ENCODE measurements around the gene PIGS. TPM values are rescaled to one million over a fixed set of nuclear protein-coding genes. Genes with fewer than 3 reads are reported as not detected.

Gene PIGS
- total RNA-seq, 4 donors from 2014 or later = 31.7 to 66.7 (median 42.5) TPM

DNA sequence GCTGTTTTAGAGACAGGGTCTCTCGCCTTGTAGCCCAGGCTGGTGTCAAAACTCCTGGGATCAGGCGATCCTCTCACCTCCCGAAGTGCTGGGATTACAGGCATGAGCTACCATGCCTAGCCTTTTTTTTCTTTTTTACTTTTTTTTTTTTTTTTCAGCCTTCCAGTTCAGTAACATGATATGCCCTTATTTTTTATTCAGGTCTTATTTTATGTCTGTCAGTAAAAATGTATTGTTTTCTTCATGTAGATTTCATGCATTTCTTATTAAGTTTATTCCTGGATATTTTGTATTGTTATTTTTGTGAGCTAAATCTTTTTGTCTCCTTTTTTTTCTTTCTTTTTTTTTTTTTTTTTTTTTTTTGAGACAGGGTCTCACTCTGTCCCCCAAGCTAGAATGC lies 67.9 kb downstream of the PIGS start:
- TF ChIP-seq CTCF (IDR thresholded peaks at IDR 0.05) (no peak), POLR2A (IDR thresholded peaks at IDR 0.05) (no peak)
- no peak for DNase-seq
- intact Hi-C loops (cut with DNase I) = no loop called here
- H3K4me3 ChIP-seq = no peak overlapping the region
- no peaks in the 10 kb centered on the region for H3K36me3 ChIP-seq
- no peaks in the 10 kb centered on the region for H3K9me3 ChIP-seq
- 55 to 86% methylated on average over 3 of the region's 3 CpGs for WGBS, 2 donors
- peaks cover 17 to 69% (median 20%) of the 10 kb centered on the region in 3 donors for H3K4me1 ChIP-seq
- peaks cover 0 to 29% (median 0%) of the 10 kb centered on the region in 4 donors for H3K27me3 ChIP-seq
- no peak overlapping the region for H3K27ac ChIP-seq

Other genes with a start within 250 kb of the PIGS start
- gene IFT20, start 236.1 kb downstream of the PIGS start, total RNA-seq = 10 to 100 TPM in 3 of 4 donors, 1 to 10 TPM in 1; 8.5 to 31.5 (median 17.1) TPM
- gene TNFAIP1, start 235.8 kb downstream of the PIGS start, total RNA-seq = 10 to 100 TPM; 24.6 to 38.5 (median 30.4) TPM
- 100 to 1,000 TPM in 1 of 4 donors, 10 to 100 TPM in 3; 66.8 to 102 (median 90.9) TPM for gene POLDIP2, start 214.0 kb downstream of the PIGS start, total RNA-seq
- not detected for gene SEBOX, start 206.3 kb downstream of the PIGS start, total RNA-seq
- under 1 TPM in 1 of 4 donors, not detected in 3; 0.19 TPM for gene VTN, start 201.2 kb downstream of the PIGS start, total RNA-seq
- 1 to 10 TPM; 1.1 to 7.2 (median 2.5) TPM for gene SARM1, start 199.8 kb downstream of the PIGS start, total RNA-seq
- gene SLC46A1, start 165.3 kb downstream of the PIGS start, total RNA-seq = 1 to 10 TPM in 2 of 4 donors, under 1 TPM in 2; 0.83 to 4.0 (median 1.6) TPM
- gene SLC13A2, start 97.9 kb downstream of the PIGS start, total RNA-seq = not detected
- gene FOXN1, start 65.2 kb downstream of the PIGS start, total RNA-seq = 10 to 100 TPM; 10.5 to 17.0 (median 14.8) TPM
- gene UNC119, start 18.9 kb downstream of the PIGS start, total RNA-seq = 10 to 100 TPM; 17.4 to 25.3 (median 21.1) TPM
- 10 to 100 TPM; 27.0 to 57.0 (median 44.3) TPM for gene ALDOC, start 5.4 kb upstream of the PIGS start, total RNA-seq
- 10 to 100 TPM; 10.0 to 28.3 (median 16.2) TPM for gene SPAG5, start 27.5 kb upstream of the PIGS start, total RNA-seq
- 1 to 10 TPM; 3.1 to 9.9 (median 7.7) TPM for gene RSKR, start 42.7 kb upstream of the PIGS start, total RNA-seq
- gene BLTP2, start 73.6 kb upstream of the PIGS start, total RNA-seq = 10 to 100 TPM; 37.4 to 81.8 (median 75.5) TPM
- gene SDF2, start 90.4 kb upstream of the PIGS start, total RNA-seq = 10 to 100 TPM; 20.3 to 38.3 (median 34.6) TPM
- 10 to 100 TPM; 26.4 to 59.3 (median 48.8) TPM for gene SUPT6H, start 90.7 kb upstream of the PIGS start, total RNA-seq
- 1 to 10 TPM in 1 of 4 donors, under 1 TPM in 2, not detected in 1; 0.48 to 1.1 (median 0.64) TPM for gene PROCA1, start 140.4 kb upstream of the PIGS start, total RNA-seq
- 10 to 100 TPM; 27.6 to 98.0 (median 65.1) TPM for gene RAB34, start 146.3 kb upstream of the PIGS start, total RNA-seq
- 100 to 1,000 TPM; 236 to 881 (median 571) TPM for gene RPL23A, start 148.5 kb upstream of the PIGS start, total RNA-seq
- gene TLCD1, start 154.7 kb upstream of the PIGS start, total RNA-seq = 10 to 100 TPM in 3 of 4 donors, 1 to 10 TPM in 1; 8.8 to 17.0 (median 13.0) TPM
- 1 to 10 TPM; 1.1 to 7.3 (median 2.6) TPM for gene NEK8, start 157.3 kb upstream of the PIGS start, total RNA-seq
- gene TRAF4, start 172.5 kb upstream of the PIGS start, total RNA-seq = 10 to 100 TPM; 25.0 to 39.8 (median 33.0) TPM